ENCODE results near the gene CHPT1.

CHPT1 gene

DNA sequence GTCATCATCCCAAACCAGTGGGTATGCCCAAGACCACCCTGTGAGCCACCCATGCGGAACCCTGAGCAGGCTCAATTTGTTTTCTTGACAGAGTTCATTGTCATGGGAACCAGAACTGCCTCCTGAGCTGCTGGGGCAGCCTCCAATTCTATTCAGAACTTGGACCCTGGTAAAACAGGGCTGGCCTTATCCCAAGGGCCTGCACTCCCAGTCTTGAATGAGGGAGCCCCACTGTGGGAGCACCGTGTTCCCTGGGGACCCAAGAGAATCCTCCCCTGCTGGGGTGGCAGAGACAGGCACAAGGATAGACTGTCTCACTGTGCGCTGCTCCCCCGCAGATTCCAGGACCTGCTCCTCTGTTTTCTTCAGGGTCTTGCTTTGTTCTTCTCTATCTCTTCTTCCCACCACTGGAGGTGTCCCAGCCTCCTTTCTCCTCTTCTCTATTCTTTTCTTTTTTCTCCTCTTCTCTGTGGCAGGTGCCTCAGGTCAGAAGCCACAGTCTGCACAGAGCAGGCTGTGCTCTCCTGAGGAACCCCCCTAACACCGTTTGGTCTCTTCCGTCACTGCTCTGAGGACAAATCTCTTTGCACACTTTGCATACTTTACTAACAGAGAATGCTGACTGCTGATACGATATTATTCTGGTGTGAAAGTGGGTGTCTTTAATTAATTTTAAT lies 31.2 kb upstream of the CHPT1 start:
- Mint-ChIP-seq H3K4me1 (peaks cover 10% of the 10 kb centered on the region), H3K36me3 (ENCODE audit: low read depth) (no peaks in the 10 kb centered on the region), H3K27me3 (ENCODE audit: low read depth, poor library complexity) (peaks cover 20% of the 10 kb centered on the region), H3K9me3 (no peaks in the 10 kb centered on the region), H3K4me3 (no peak overlapping the region), H3K27ac (peak overlapping the region; percentile 60)
- DNase-seq: peak; percentile 27
- TF ChIP-seq, protein P1, sequence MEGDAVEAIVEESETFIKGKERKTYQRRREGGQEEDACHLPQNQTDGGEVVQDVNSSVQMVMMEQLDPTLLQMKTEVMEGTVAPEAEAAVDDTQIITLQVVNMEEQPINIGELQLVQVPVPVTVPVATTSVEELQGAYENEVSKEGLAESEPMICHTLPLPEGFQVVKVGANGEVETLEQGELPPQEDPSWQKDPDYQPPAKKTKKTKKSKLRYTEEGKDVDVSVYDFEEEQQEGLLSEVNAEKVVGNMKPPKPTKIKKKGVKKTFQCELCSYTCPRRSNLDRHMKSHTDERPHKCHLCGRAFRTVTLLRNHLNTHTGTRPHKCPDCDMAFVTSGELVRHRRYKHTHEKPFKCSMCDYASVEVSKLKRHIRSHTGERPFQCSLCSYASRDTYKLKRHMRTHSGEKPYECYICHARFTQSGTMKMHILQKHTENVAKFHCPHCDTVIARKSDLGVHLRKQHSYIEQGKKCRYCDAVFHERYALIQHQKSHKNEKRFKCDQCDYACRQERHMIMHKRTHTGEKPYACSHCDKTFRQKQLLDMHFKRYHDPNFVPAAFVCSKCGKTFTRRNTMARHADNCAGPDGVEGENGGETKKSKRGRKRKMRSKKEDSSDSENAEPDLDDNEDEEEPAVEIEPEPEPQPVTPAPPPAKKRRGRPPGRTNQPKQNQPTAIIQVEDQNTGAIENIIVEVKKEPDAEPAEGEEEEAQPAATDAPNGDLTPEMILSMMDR (IDR thresholded peaks at IDR 0.05): no peak

DNA sequence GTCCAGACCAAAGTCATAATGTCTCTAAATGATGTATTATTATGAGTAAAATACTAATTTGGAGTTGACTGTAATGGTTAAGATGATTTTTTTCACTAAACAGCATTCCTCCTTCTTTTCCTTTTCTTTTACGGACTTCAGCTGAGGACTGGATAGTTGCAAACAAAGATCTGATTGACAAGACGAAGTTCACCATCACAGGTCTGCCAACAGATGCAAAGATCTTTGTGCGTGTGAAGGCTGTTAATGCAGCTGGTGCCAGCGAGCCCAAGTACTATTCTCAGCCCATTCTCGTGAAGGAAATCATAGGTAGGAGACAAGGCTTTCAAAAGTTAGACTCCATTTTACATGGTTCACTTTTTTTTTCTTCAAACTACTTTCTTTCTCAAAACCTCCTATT lies 29.8 kb upstream of the CHPT1 start:
- no peak for DNase-seq

GRCh38 chr12:101670007-101670671 lies 27.3 kb upstream of the CHPT1 start:
- peaks cover 21% of the 10 kb centered on the region for H3K27me3 Mint-ChIP-seq (ENCODE audit: low read depth, poor library complexity)
- no peaks in the 10 kb centered on the region for H3K36me3 Mint-ChIP-seq (ENCODE audit: low read depth)
- H3K27ac Mint-ChIP-seq: no peak overlapping the region
- no peaks in the 10 kb centered on the region for H3K9me3 Mint-ChIP-seq
- H3K4me3 Mint-ChIP-seq: no peak overlapping the region
- TF ChIP-seq, protein P1 (IDR thresholded peaks at IDR 0.05): peak; percentile 44
- DNase-seq: peak; percentile 16
- peaks cover 10% of the 10 kb centered on the region for H3K4me1 Mint-ChIP-seq

More for the DNA sequence above, 29.8 kb upstream of the CHPT1 start:
- H3K27ac Mint-ChIP-seq: no peak overlapping the region
- H3K9me3 Mint-ChIP-seq: no peaks in the 10 kb centered on the region
- no peaks in the 10 kb centered on the region for H3K36me3 Mint-ChIP-seq (ENCODE audit: low read depth)
- TF ChIP-seq, protein P1 (IDR thresholded peaks at IDR 0.05): no peak
- H3K4me3 Mint-ChIP-seq: no peak overlapping the region
- H3K27me3 Mint-ChIP-seq (ENCODE audit: low read depth, poor library complexity): peaks cover 26% of the 10 kb centered on the region
- peaks cover 10% of the 10 kb centered on the region for H3K4me1 Mint-ChIP-seq

- Mint-ChIP-seq H3K9me3 (no peaks in the 10 kb centered on the region), H3K27ac (no peak overlapping the region), H3K27me3 (ENCODE audit: low read depth, poor library complexity) (peaks cover 20% of the 10 kb centered on the region), H3K4me3 (no peak overlapping the region), H3K36me3 (ENCODE audit: low read depth) (no peaks in the 10 kb centered on the region), H3K4me1 (peaks cover 3% of the 10 kb centered on the region)
- TF ChIP-seq, protein P1 (IDR thresholded peaks at IDR 0.05): no peak
- no peak for DNase-seq
Observed at GRCh38 chr12:101671157-101671791, 26.2 kb upstream of the CHPT1 start.

DNA sequence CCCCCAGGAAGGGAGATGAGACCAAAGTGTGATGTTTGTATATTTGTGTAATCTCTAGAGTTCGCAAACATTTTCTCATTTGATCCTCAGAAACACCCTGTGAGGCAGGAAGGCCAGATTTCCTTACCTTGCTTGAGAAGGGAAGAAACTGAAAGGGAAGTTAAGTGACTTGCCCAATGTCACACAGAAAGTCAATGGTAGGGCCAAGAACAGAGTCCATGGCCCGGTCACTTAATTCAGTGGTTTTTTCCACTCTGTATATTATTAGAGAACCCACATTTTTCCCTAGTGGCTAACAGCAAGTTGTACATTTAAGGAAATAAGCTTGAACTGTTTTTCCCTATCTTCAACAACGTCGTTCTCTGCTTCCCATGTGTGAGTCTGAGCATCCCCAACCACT lies 25.6 kb upstream of the CHPT1 start:
- TF ChIP-seq, protein P1 (IDR thresholded peaks at IDR 0.05): no peak
- Mint-ChIP-seq H3K27ac (no peak overlapping the region), H3K4me1 (no peaks in the 10 kb centered on the region), H3K9me3 (no peaks in the 10 kb centered on the region), H3K36me3 (ENCODE audit: low read depth) (no peaks in the 10 kb centered on the region), H3K4me3 (no peak overlapping the region), H3K27me3 (ENCODE audit: low read depth, poor library complexity) (peaks cover 14% of the 10 kb centered on the region)
- no peak for DNase-seq
